MCF 10A (cell line): ENCODE measurements around the gene DLG2. TPM values are rescaled to one million over a fixed set of nuclear protein-coding genes. Genes with fewer than 3 reads are reported as not detected.

ENCODE experiments used
- BruUV-seq: library from RNA; stranded (reverse); fragments of 400-500 nt; replicated peaks from 2 replicates; lab custom pipeline; 2021; lab: Mats Ljungman, UMichigan
- CTCF ChIA-PET: fragments of 300-600 bp; sonication (Branson Sonifier 250); formaldehyde crosslinking; extraction: SDS; loops from one replicate; lab custom pipeline; 2021; ENCODE audit warnings: antibody characterized with exemption, inconsistent platforms; lab: Yijun Ruan, JAX
- POLR2A ChIA-PET: fragments of 300-600, 350-650 bp; sonication (Branson Sonifier 250); formaldehyde crosslinking; extraction: SDS; loops from one replicate; lab custom pipeline; 2020; ENCODE audit warnings: antibody characterized with exemption, inconsistent platforms; lab: Yijun Ruan, JAX
- DNase-seq: peaks from one replicate; pipeline ENCODE4 v3.0.0-alpha.2; 2018; ENCODE audit not compliant: unreplicated experiment
- H3K27ac Mint-ChIP-seq: one replicate; pipeline ENCODE4 v1.8.0; 2022; ENCODE audit warnings: mild to moderate bottlenecking, low read depth, mixed read lengths; ENCODE audit not compliant: unreplicated experiment
- H3K27me3 Mint-ChIP-seq: one replicate; pipeline ENCODE4 v1.8.0; 2022; ENCODE audit warnings: mixed read lengths; ENCODE audit not compliant: insufficient read depth, unreplicated experiment
- H3K36me3 Mint-ChIP-seq: one replicate; pipeline ENCODE4 v1.8.0; 2022; ENCODE audit warnings: mild to moderate bottlenecking, moderate library complexity, mixed read lengths; ENCODE audit not compliant: insufficient read depth, unreplicated experiment
- H3K4me1 Mint-ChIP-seq: one replicate; pipeline ENCODE4 v1.8.0; 2022; ENCODE audit warnings: mixed read lengths; ENCODE audit not compliant: insufficient read depth, unreplicated experiment
- H3K4me3 Mint-ChIP-seq: one replicate; pipeline ENCODE4 v1.8.0; 2022; ENCODE audit warnings: mild to moderate bottlenecking, moderate library complexity, mixed read lengths; ENCODE audit not compliant: unreplicated experiment
- H3K9me3 Mint-ChIP-seq: one replicate; pipeline ENCODE4 v1.8.0; 2022; ENCODE audit warnings: mixed read lengths; ENCODE audit not compliant: unreplicated experiment
- intact Hi-C: fragments of 100-400 bp; cut with micrococcal nuclease; formaldehyde crosslinking; loops from 2 replicates; pipeline ENCODE4 v1.14.1; 2022
- total RNA-seq: library from RNA; stranded (reverse); gene quantifications from 2 replicates; pipeline ENCODE4 v1.2.3, GENCODE V29; 2022
- TF ChIP-seq, protein P1 (sequence below): fragments of 200-600 bp; IDR thresholded peaks from one replicate; pipeline ENCODE4 v1.8.0; 2022; ENCODE audit warnings: antibody characterized with exemption, mild to moderate bottlenecking; ENCODE audit not compliant: unreplicated experiment

Gene DLG2
- total RNA-seq, 1 experiment from 2014 or later: 0.26 TPM

DNA sequence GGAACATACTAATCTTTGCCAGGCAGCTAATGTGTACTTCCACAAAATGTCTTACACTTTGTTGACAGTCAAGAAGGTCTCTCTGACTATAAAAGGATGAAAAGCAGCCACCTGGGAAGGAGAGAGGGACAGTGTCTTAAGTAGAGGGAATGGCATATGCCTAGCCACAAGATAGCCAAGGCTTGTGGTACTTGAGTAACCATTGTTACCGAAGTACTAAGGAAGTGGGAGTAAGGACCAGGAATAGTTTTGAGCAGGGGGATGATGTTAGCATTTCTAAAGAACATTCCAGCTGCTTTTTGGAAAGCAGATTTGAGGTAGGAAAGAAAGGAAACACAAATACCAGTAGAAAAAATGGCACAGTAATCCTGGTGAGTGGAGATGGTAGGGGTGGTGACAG lies 24.0 kb upstream of the DLG2 start:
- peaks cover 28% of the 10 kb centered on the region for H3K36me3 Mint-ChIP-seq
- H3K4me1 Mint-ChIP-seq: peaks cover 8% of the 10 kb centered on the region
- H3K4me3 Mint-ChIP-seq: no peak overlapping the region
- no peaks in the 10 kb centered on the region for H3K27me3 Mint-ChIP-seq
- DNase-seq: no peak
- TF ChIP-seq, protein P1, sequence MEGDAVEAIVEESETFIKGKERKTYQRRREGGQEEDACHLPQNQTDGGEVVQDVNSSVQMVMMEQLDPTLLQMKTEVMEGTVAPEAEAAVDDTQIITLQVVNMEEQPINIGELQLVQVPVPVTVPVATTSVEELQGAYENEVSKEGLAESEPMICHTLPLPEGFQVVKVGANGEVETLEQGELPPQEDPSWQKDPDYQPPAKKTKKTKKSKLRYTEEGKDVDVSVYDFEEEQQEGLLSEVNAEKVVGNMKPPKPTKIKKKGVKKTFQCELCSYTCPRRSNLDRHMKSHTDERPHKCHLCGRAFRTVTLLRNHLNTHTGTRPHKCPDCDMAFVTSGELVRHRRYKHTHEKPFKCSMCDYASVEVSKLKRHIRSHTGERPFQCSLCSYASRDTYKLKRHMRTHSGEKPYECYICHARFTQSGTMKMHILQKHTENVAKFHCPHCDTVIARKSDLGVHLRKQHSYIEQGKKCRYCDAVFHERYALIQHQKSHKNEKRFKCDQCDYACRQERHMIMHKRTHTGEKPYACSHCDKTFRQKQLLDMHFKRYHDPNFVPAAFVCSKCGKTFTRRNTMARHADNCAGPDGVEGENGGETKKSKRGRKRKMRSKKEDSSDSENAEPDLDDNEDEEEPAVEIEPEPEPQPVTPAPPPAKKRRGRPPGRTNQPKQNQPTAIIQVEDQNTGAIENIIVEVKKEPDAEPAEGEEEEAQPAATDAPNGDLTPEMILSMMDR: no peak
- no peak overlapping the region for H3K27ac Mint-ChIP-seq
- BruUV-seq: no TSS peak
- CTCF ChIA-PET: interaction anchor here (1.3 kb wide), 1 partner anchor 176 kb away, joined by 3 read pairs; no protein-coding TSS in a partner anchor
- POLR2A ChIA-PET: interaction anchor here (7.1 to 12.0 kb wide), 2 partner anchors 9 to 22 kb away, joined by 152 to 254 read pairs; partner anchors contain the start of genes CREBZF, DLG2 and TMEM126B
- intact Hi-C loops: no loop called here
- H3K9me3 Mint-ChIP-seq: no peaks in the 10 kb centered on the region

DNA sequence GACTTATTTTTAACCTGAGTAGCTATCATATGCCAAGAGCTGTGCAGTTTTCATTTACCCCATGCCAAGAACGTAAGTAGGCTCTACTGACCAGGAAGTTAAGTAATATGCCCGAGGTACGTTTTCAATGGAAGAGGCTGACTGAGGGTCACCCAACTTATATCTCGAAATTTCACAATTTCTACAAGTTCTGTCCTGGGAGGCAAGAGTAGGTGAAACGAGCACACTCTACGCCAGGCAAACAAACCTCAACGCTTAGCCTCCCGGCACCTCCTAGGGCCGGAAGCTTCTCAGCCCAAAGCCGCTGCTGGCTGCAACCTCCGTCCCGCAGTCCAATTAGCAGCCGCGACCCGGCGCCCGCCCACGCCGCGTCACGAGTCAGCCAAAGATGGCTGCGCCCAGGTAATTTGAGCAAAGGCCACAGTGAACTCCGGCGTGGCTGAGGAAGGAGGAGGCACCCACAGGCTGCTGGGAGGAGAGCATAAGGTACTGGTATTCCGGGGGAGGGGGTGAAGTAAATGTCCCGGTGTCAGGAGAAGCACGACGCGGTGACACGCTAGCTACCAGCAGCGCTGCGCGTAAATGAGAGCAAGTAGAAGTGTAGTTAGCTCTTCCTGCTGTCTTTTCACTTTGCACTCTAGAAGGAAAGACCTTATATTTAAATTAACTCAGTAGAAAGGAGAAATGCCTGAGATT lies 20.6 kb upstream of the DLG2 start, which contains the start of gene TMEM126A:
Gene TMEM126A, plus strand, starts transcription at position 364 of the 696 bp plus-strand sequence. CDS start 2,289 bp downstream, outside the sequence.
- no TSS peak for BruUV-seq
- peak within 1 kb of the TSS; percentile 83 for H3K4me3 Mint-ChIP-seq
- ChIA-PET POLR2A (interaction anchor here (0.5 to 12.0 kb wide), 28 partner anchors 9 to 655 kb away, joined by 3 to 254 read pairs (median 4); partner anchors contain the start of genes CREBZF, DLG2, HIKESHI and PICALM), CTCF (interaction anchor here (0.6 to 1.9 kb wide), 5 partner anchors 10 to 181 kb away, joined by 3 to 7 read pairs (median 5); partner anchors contain the start of genes CREBZF and DLG2)
- peaks cover 21% of the 10 kb centered on the region for H3K36me3 Mint-ChIP-seq
- peaks cover 2% of the 10 kb centered on the region for H3K27me3 Mint-ChIP-seq
- peak within 1 kb of the TSS; percentile 97 for H3K27ac Mint-ChIP-seq
- DNase-seq: peak; percentile 91
- intact Hi-C loops: no loop called here
- H3K9me3 Mint-ChIP-seq: no peaks in the 10 kb centered on the region
- TF ChIP-seq, protein P1: no peak
- H3K4me1 Mint-ChIP-seq: peaks cover 8% of the 10 kb centered on the region

DNA sequence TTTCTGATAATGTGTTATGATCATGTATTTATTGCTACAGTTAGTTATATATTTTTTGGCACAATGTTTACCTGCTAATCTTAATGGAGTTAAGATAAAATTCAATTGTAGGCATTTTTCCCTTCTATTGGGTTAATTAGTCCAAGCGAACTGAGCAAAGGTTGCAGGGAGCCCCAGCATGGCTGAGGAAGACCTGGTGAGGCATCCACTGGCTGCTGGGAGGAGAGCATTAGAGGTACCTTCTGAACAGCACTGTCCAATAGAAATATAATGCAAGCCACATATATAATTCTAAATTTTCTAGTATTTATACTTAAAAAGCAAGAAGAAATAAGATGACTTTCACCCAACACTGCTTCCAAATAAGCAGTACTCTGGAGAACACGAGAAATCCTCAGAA lies 19.9 kb upstream of the DLG2 start:
- Mint-ChIP-seq H3K4me1 (peaks cover 8% of the 10 kb centered on the region), H3K27ac (peak overlapping the region; percentile 97), H3K27me3 (peaks cover 8% of the 10 kb centered on the region), H3K36me3 (peaks cover 16% of the 10 kb centered on the region), H3K9me3 (no peaks in the 10 kb centered on the region), H3K4me3 (peak overlapping the region; percentile 83)
- ChIA-PET POLR2A (interaction anchor here (0.5 to 12.0 kb wide), 21 partner anchors 8 to 655 kb away, joined by 3 to 254 read pairs (median 5); partner anchors contain the start of genes CREBZF, DLG2, HIKESHI and PICALM), CTCF (interaction anchor here (0.6 to 1.9 kb wide), 8 partner anchors 9 to 182 kb away, joined by 3 to 7 read pairs (median 4); partner anchors contain the start of genes CREBZF and DLG2)
- intact Hi-C loops: no loop called here
- DNase-seq: no peak
- TF ChIP-seq, protein P1: no peak
- BruUV-seq: no TSS peak

DNA sequence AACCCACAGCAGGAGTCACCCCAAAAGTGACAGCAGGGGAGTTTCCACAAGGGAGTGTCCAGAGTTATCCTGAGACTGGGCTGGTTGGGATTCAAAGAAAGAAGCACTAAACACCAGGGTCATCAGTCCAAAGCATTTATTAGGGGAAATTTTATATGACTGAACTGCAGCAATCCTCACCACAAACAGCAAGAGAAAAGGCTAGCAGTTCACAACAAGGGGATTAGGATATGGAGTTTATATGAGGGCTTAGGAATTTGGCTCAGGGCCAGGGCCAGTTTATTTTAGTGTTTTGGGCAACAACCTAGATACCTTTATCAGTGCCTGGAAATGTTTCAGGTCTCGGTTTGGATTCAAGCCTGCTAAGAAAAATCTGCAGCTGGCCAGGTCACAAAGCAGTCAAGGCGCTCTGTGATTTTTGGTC lies 16.1 kb upstream of the DLG2 start:
- TF ChIP-seq, protein P1: no peak
- DNase-seq: no peak
- ChIA-PET CTCF (no interaction called here), POLR2A (no interaction called here)
- Mint-ChIP-seq H3K36me3 (peaks cover 6% of the 10 kb centered on the region), H3K4me3 (no peak overlapping the region), H3K9me3 (no peaks in the 10 kb centered on the region), H3K27me3 (peaks cover 17% of the 10 kb centered on the region), H3K4me1 (no peaks in the 10 kb centered on the region), H3K27ac (no peak overlapping the region)
- no TSS peak for BruUV-seq
- intact Hi-C loops: no loop called here
